K562 (cell line): ENCODE results near the gene HOXB3. TPM values are rescaled to one million over a fixed set of nuclear protein-coding genes. Genes with fewer than 3 reads are reported as not detected.

Experiments
- ATAC-seq: fragments of 200-7000 bp; cut with Tn5 transposase; 3 replicates; pipeline ENCODE4 v1.9.1; 2020; ENCODE audit warnings: moderate library complexity
- BruUV-seq: library from RNA; stranded (reverse); fragments of 400-500 nt; replicated peaks from 2 replicates; lab custom pipeline; 2021; lab: Mats Ljungman, UMichigan
- CTCF ChIA-PET: fragments of 300-600 bp; formaldehyde crosslinking; extraction: SDS; loops from one replicate; lab custom pipeline; 2021; ENCODE audit warnings: low intra/inter-chr PET ratio; lab: Yijun Ruan, JAX
- POLR2A ChIA-PET: fragments of 300-600, 350-650 bp; sonication (Branson Sonifier 250); formaldehyde crosslinking; extraction: SDS; loops from one replicate; lab custom pipeline; 2021; ENCODE audit warnings: antibody characterized with exemption, inconsistent platforms; lab: Yijun Ruan, JAX
- DNase-seq, 4 experiments: peaks; one replicate each; pipeline versions ENCODE4 v3.0.0 to v3.0.0-alpha.2; 2011 to 2018; ENCODE audit warnings: low spot score in 3 of 4, mixed read lengths in 3 of 4; ENCODE audit errors: extremely low read depth in 1 of 4
- FAIRE-seq: peaks from 2 replicates; lab custom pipeline; 2011; peaks lifted over from hg19 to GRCh38; lab: Jason Lieb, UNC
- H2AFZ ChIP-seq: 2 replicates; pipeline ENCODE4 v1.6.0; 2011; ENCODE audit warnings: low read depth, low read length, control low read depth, inconsistent platforms
- H3K27ac ChIP-seq: fragments of 200-600 bp; 3 replicates; pipeline ENCODE4 v1.8.0; 2011; ENCODE audit warnings: low read depth, mild to moderate bottlenecking, control low read depth, inconsistent platforms, low read length, moderate library complexity, mixed read lengths; ENCODE audit errors: extremely low read depth
- H3K27me3 ChIP-seq, 2 experiments: fragments of 300-600 bp in 1 of 2; 2 replicates in 1 of 2; 3 replicates in 1 of 2; pipeline versions ENCODE4 v1.6.0 to v1.8.0; 2011; ENCODE audit warnings: inconsistent platforms in 2 of 2, low read length in 2 of 2, mild to moderate bottlenecking in 1 of 2, mixed read lengths in 1 of 2, moderate library complexity in 1 of 2; ENCODE audit not compliant: control insufficient read depth in 2 of 2, insufficient read depth in 2 of 2
- H3K36me3 ChIP-seq: fragments of 300-600 bp; 3 replicates; pipeline ENCODE4 v1.8.0; 2011; ENCODE audit warnings: mild to moderate bottlenecking, low read length, inconsistent platforms; ENCODE audit not compliant: control insufficient read depth, insufficient read depth
- H3K4me1 ChIP-seq, 2 experiments: fragments of 200-600 bp in 1 of 2; replicated peaks in 1 of 2; 2 replicates in 1 of 2; 3 replicates in 1 of 2; pipeline versions ENCODE4 v1.5.1 to v1.8.0; 2011; ENCODE audit warnings: inconsistent platforms in 2 of 2, low read length in 2 of 2, mild to moderate bottlenecking in 1 of 2, mixed read lengths in 1 of 2, moderate library complexity in 1 of 2; ENCODE audit not compliant: control insufficient read depth in 2 of 2, insufficient read depth in 2 of 2
- H3K4me2 ChIP-seq: 2 replicates; pipeline ENCODE4 v1.6.1; 2011; ENCODE audit warnings: low read length, control low read depth, inconsistent platforms, mixed read lengths; ENCODE audit not compliant: insufficient read depth
- H3K4me3 ChIP-seq: fragments of 200-600 bp; sonication (generic), shearing (Covaris generic); 2 replicates; pipeline ENCODE4 v1.5.1; 2016; ENCODE audit warnings: control low read depth, inconsistent platforms
- H3K79me2 ChIP-seq: fragments of 200-600 bp; 3 replicates; pipeline ENCODE4 v1.8.0; 2011; ENCODE audit warnings: low read length, inconsistent platforms; ENCODE audit not compliant: control insufficient read depth, insufficient read depth
- H3K9ac ChIP-seq, 2 experiments: 2 replicates each; pipeline versions ENCODE4 v1.6.0 to v1.6.1; 2011; ENCODE audit warnings: low read depth in 2 of 2, low read length in 2 of 2, control low read depth in 1 of 2, inconsistent platforms in 1 of 2, mild to moderate bottlenecking in 1 of 2, mixed read lengths in 1 of 2; ENCODE audit not compliant: insufficient read depth in 1 of 2
- H3K9me1 ChIP-seq: one replicate; pipeline ENCODE4 v1.6.0; 2011; ENCODE audit warnings: inconsistent platforms, mild to moderate bottlenecking, low read length, moderate library complexity; ENCODE audit not compliant: control insufficient read depth, insufficient read depth
- H3K9me3 ChIP-seq: replicated peaks from 2 replicates; pipeline ENCODE4 v1.5.1; 2011; ENCODE audit warnings: low read depth, low read length, inconsistent platforms; ENCODE audit not compliant: control insufficient read depth, insufficient read depth
- H4K20me1 ChIP-seq: replicated peaks from 2 replicates; pipeline ENCODE4 v1.6.1; 2011; ENCODE audit warnings: low read length, inconsistent platforms, mixed read lengths; ENCODE audit not compliant: control insufficient read depth, insufficient read depth
- CREB1 ChIP-seq, 2 experiments: sonication (generic) in 1 of 2; formaldehyde crosslinking in 1 of 2; IDR thresholded peaks; 2 replicates each; pipeline versions ENCODE4 v1.6.1 to v1.8.0; 2012 to 2022; ENCODE audit warnings: inconsistent platforms in 1 of 2, mild to moderate bottlenecking in 1 of 2, missing genetic modification reagents in 1 of 2, moderate library complexity in 1 of 2
- EGR1 ChIP-seq: fragments of 450-650 bp; conservative IDR thresholded peaks from 2 replicates; pipeline ENCODE4 v1.6.1; 2017; ENCODE audit warnings: mild to moderate bottlenecking
- HMBOX1 ChIP-seq: sonication (generic); IDR thresholded peaks from 2 replicates; pipeline ENCODE4 v1.6.1; 2016
- NFE2 ChIP-seq: IDR thresholded peaks from 2 replicates; pipeline ENCODE4 v1.6.1; 2014; ENCODE audit warnings: antibody characterized with exemption, low read depth
- SMARCE1 ChIP-seq: fragments of 450-650 bp; IDR thresholded peaks from 2 replicates; pipeline ENCODE4 v1.7.1; 2016; ENCODE audit warnings: mild to moderate bottlenecking
- SUPT5H ChIP-seq: fragments of 450-650 bp; IDR thresholded peaks from 2 replicates; pipeline ENCODE4 v1.6.1; 2016
- ZFX ChIP-seq: sonication (generic); formaldehyde crosslinking; IDR thresholded peaks from 2 replicates; pipeline ENCODE4 v1.8.0; 2022; ENCODE audit warnings: mild to moderate bottlenecking, missing genetic modification reagents, moderate library complexity
- ZNF175 ChIP-seq: fragments of 200-800 bp; sonication (Bioruptor generic); IDR thresholded peaks from 2 replicates; pipeline ENCODE4 v1.6.1; 2016; ENCODE audit warnings: low read depth, mild to moderate bottlenecking, missing genetic modification characterization, missing compliant biosample characterization
- ZNF398 ChIP-seq: fragments of 250-450 bp; sonication (Bioruptor Pico); IDR thresholded peaks from 2 replicates; pipeline ENCODE4 v1.8.0; 2021; ENCODE audit warnings: moderate library complexity, mild to moderate bottlenecking, inconsistent platforms
- WGBS: fragments of 100-300 bp; shearing (Covaris generic); methylation state at CpG from one replicate; pipeline ENCODE4 v1.1.6; 2016; ENCODE audit warnings: low coverage, mixed read lengths; ENCODE audit not compliant: insufficient coverage; ENCODE audit errors: missing lambda C conversion rate; 5-methylcytosine and 5-hydroxymethylcytosine counted together
- in situ Hi-C: fragments of 300-500 bp; cut with MboI; formaldehyde crosslinking; loops from 4 replicates; pipeline ENCODE4 v1.15.0; 2018; ENCODE audit warnings: inconsistent platforms, mixed read lengths
- intact Hi-C: fragments of 100-400 bp; cut with micrococcal nuclease; formaldehyde crosslinking; loops from 2 replicates; pipeline ENCODE4 v1.14.2; 2022
- polyA plus RNA-seq, 8 experiments: library from polyadenylated mRNA; depleted of rRNA in 4 of 8; stranded (reverse) in 5 of 8; unstranded in 3 of 8; fragments of >200 nt; fragmentation: Nextera tagmentation in 2 of 8; fragmentation: Illumina TruSeq in 1 of 8; extraction: Ambion mirVana in 2 of 8; extraction: Trizol in 1 of 8; gene quantifications; 2 replicates each; pipeline versions ENCODE4 v1.2.1 to v1.2.3, GENCODE V29; 2011 to 2014; ENCODE audit warnings: inconsistent platforms in 1 of 8, missing spikeins in 1 of 8
- total RNA-seq, 7 experiments: library from RNA; depleted of rRNA in 6 of 7; stranded (reverse); fragments of >200 nt in 6 of 7; fragmentation: Illumina TruSeq in 2 of 7; extraction: Trizol in 2 of 7; gene quantifications; 2 replicates each; pipeline versions ENCODE4 v1.2.1 to v1.2.3, GENCODE V29; 2011 to 2021; ENCODE audit warnings: low replicate concordance in 1 of 7
- TF ChIP-seq, protein P1 (sequence below): sonication (generic); formaldehyde crosslinking; IDR thresholded peaks from 2 replicates; pipeline ENCODE4 v1.8.1; 2023; ENCODE audit warnings: mild to moderate bottlenecking, missing genetic modification reagents

HOXB3 gene
- total and polyA plus RNA-seq, 9 of the 15 experiments (the other 6 are each of a cell fraction or from before 2014, with no cell fraction given), result 2.4 to 41.3 (median 20.2) TPM

DNA sequence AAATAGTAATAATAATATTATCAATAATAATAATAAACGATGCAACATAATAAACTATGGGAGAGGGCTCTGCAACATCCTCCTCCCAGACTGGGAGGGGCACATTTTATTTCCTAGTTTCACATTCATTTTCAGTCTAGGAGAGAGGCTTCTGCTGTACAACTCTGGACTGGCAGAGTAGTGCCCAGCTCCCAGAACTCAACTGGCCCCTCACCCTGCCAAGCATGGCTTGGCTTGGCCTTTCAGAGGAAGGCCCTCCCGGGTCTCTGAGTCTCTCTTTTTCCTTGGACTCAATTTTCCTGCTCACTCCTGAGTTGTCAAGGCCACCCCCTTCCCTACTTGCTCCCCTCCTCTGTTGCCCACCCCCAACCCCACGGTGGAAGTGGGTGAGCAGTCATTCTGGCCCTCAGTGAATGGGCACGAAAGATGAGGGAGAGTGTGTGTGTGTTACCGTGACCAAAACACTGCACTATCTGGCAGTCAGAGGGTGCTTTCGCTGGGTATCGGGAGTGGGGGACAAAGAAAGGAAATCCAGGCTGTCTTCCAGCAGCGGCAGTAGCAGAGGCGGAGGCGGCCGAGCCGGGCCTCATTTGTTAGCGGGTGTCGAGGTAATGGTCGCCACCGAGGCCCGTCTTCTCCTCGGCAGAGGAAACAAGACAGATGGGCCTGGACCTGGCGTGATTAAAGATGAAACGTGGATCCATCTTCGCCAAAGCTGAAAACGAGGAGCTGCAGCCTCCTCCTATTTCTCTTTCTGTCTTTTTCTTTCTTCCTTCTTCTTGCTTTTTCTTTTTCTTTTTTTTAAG lies 14.2 kb downstream of the HOXB3 start:
- BruUV-seq, result TSS peak; percentile 46
- no peaks in the 10 kb centered on the region; the same call in 1 of the 2 replicates for H4K20me1 ChIP-seq
- ATAC-seq, result no peak
- POLR2A ChIA-PET, result interaction anchor here (0.9 to 1.1 kb wide), 2 partner anchors 29 to 162 kb away, joined by 3 read pairs; no protein-coding TSS in a partner anchor
- intact Hi-C loops, result no loop called here
- peak overlapping the region; percentile 76 to 93 for H3K9ac ChIP-seq
- peaks cover 54% of the 10 kb centered on the region for H3K36me3 ChIP-seq
- no peaks in the 10 kb centered on the region for H3K9me1 ChIP-seq
- CTCF ChIA-PET, result no interaction called here
- peak overlapping the region; percentile 95 for H3K27ac ChIP-seq
- FAIRE-seq, result no peak
- peaks cover 98% of the 10 kb centered on the region for H3K79me2 ChIP-seq
- H3K9me3 ChIP-seq, result no peaks in the 10 kb centered on the region
- H2AFZ ChIP-seq, result peak overlapping the region; percentile 38
- DNase-seq, result peak in 3 of 4 experiments; percentile 31 to 48 (median 36)
- H3K4me3 ChIP-seq, result peak overlapping the region; percentile 71
- peaks cover 36 to 61% of the 10 kb centered on the region in 2 experiments for H3K4me1 ChIP-seq
- in situ Hi-C loops, result no loop called here
- 5% methylated on average over 18 of the region's 22 CpGs for WGBS
- peak overlapping the region; percentile 88 for H3K4me2 ChIP-seq
- H3K27me3 ChIP-seq, result no peaks in the 10 kb centered on the region
- 0 out of 2 replicates have a peak, but pooled peaks have one; percentile 17 for TF ChIP-seq EGR1
- 0 out of 2 replicates have a peak, but pooled peaks have one; percentile 11 for TF ChIP-seq SMARCE1
- no peak; the same call in 1 of the 2 replicates for TF ChIP-seq ZNF175 (CRISPR knock-in tag)
- TF ChIP-seq SUPT5H, result peak; percentile 21; the same call in 1 of the 2 replicates
- TF ChIP-seq ZFX, result peak; percentile 51; the same call in 1 of the 2 replicates
- TF ChIP-seq HMBOX1, result no peak
- TF ChIP-seq, protein P1, sequence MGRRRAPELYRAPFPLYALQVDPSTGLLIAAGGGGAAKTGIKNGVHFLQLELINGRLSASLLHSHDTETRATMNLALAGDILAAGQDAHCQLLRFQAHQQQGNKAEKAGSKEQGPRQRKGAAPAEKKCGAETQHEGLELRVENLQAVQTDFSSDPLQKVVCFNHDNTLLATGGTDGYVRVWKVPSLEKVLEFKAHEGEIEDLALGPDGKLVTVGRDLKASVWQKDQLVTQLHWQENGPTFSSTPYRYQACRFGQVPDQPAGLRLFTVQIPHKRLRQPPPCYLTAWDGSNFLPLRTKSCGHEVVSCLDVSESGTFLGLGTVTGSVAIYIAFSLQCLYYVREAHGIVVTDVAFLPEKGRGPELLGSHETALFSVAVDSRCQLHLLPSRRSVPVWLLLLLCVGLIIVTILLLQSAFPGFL, result no peak
- no peak for TF ChIP-seq CREB1 (IDR thresholded peaks at IDR 0.05)
- no peak for TF ChIP-seq CREB1 (CRISPR knock-in tag; IDR thresholded peaks at IDR 0.05)
- TF ChIP-seq ZNF398 (CRISPR knock-in tag), result no peak
- TF ChIP-seq NFE2, result no peak
